Measurements from ENCODE around the gene LY9.

The LY9 gene

GRCh38 chr1:160829766-160830165 is 33.8 kb downstream of the LY9 start:
- Histone ChIP-seq H3K4me3 (no peak overlapping the region), H3K27ac (no peak overlapping the region)

DNA sequence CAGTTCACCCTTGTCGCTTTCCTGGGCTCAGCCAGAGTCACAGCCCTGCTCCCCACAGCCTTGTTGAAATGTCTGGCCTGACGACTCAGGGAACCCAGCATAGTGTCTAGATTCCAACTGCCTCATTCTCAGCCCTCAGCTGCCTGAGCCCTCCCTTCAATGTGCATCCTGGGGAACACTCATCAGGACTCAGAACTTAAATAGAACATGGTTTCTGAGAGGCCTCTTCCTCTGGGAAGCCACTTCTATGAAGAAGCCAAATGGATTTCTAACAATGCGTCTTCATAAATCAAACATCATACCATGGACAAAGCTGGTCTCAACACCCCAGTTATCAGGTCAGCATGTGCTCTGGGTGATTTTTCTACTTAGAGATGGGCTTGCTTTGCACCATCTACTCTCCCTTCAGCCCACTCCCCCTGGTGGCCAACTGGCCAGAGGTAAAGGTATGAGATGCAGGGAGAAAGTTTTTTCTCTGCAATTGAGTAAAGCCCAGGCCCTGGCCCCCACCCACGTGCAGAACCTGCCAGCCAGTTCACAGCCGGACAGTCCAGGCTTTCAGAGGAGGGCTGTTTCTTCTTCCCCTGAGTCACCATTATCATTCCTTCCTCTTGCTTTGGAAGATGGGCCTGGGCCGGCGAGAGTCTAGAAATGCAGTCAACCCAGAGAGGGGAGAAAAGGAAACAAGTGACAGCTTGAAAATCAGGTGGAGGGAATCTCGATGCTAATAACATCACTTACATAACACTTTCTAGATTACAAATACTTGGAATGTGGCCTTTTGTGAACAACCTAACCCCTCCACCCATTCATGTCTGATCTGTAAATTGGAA is 34.6 kb downstream of the LY9 start:
- Histone ChIP-seq H3K27ac (no peak overlapping the region), H3K4me3 (no peak overlapping the region)

GRCh38 chr1:160834945-160835565 is 39.1 kb downstream of the LY9 start:
- Histone ChIP-seq H3K27ac (no peak overlapping the region), H3K4me3 (no peak overlapping the region)

GRCh38 chr1:160835751-160836150 is 39.8 kb downstream of the LY9 start:
- no peak overlapping the region for H3K4me3 ChIP-seq
- peak overlapping the region in 2 of 21 experiments; percentile 40 to 86 for H3K27ac ChIP-seq

GRCh38 chr1:160836561-160836960 is 40.6 kb downstream of the LY9 start:
- H3K4me3 ChIP-seq, result no peak overlapping the region
- peak overlapping the region in 9 of 21 experiments; percentile 6 to 86 (median 76) for H3K27ac ChIP-seq

DNA sequence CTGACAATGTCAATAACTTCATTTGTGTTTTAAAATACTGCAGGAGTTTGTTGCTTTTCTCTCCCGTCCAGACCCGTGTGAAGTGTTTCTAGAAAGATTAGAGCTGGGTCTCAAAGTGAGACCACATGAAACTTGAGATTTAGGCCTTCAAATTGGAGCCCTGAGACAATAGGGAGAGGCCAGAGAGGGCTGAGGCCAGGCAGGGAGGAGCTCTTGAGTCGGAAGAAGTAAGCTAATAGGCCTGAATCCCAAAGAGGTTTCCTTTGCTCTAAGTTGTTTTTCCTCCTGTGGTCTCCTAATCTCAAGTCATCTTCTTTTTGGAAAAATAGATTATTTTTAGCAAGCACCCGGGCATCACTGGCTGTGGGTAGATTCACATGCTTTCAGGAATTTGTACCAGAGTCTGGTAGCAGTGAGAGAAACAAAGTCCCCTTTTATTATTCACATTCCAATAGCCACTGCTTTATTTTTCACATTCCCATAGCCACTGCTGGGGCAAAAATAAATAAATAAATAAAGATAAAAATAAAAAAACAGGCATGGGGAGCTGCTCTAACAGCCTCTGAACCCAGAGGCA is 41.1 kb downstream of the LY9 start:
- Histone ChIP-seq H3K4me3 (no peak overlapping the region), H3K27ac (peak overlapping the region in 11 of 21 experiments; percentile 6 to 86 (median 75))

GRCh38 chr1:160837558-160838205 is 41.7 kb downstream of the LY9 start:
- no peak overlapping the region for H3K4me3 ChIP-seq
- peak overlapping the region in 13 of 21 experiments; percentile 38 to 90 (median 75) for H3K27ac ChIP-seq

DNA sequence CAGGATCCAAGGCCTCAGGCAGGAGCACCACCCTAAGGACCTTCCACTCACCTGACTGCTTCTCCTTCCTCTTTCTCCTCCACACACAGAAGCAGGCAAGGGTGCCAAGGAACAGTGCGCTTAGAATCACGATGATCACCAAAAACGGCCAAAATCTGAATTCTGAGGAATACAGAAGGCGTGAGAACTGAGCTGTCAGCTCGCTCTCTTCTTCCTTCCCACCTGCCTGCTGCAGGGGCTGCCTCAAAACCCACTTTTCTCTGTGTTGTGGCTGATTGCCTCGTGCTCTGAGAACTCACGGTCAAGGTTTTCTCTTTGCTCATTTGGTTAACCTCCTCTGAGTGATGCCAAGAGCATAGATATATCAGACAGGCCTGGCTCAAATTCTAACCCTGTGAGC is 42.9 kb downstream of the LY9 start:
- Histone ChIP-seq H3K4me3 (no peak overlapping the region), H3K27ac (peak overlapping the region in 6 of 21 experiments; percentile 75 to 90 (median 78))

- peak overlapping the region in 1 of 21 experiments; percentile 45 for H3K27ac ChIP-seq
- no peak overlapping the region for H3K4me3 ChIP-seq
Observed at GRCh38 chr1:160839746-160840145, 43.8 kb downstream of the LY9 start.

GRCh38 chr1:160841079-160841478 is 45.1 kb downstream of the LY9 start:
- H3K27ac ChIP-seq, result no peak overlapping the region
- H3K4me3 ChIP-seq, result no peak overlapping the region

DNA sequence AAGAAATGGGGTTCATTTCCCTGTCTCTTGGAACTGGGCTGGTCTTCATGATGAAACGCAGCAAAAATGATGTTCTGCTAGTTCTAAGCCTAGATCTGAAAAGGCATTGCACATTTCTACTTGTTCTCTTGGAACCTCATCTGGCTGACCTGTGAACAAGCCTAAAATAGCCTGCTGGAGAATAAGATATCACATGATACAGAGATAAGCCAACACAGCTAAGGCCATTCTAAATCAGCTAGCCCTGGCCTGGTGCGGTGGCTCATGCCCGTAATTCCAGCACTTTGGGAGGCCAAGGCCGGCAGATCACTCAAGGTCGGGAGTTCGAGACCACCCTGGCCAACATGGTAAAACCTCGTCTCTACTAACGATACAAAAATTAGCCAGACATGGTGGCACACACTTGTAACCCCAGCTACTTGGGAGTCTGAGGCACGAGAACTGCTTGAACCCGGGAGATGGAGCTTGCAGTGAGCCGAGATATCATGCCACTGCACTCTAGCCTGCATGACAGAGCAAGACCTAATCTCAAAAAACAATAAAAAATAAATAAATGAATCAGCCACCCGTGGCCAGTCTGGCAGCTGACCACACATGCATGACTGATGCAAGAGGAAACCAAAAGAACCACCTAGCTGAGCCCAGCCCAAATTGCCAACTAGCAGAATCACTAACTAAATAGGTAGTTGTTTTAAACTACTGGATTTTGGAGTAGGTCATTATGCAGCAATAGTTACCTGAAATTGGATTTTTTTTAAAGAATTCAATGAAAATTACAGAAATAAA is 48.7 kb downstream of the LY9 start:
- Histone ChIP-seq H3K4me3 (no peak overlapping the region), H3K27ac (no peak overlapping the region)

DNA sequence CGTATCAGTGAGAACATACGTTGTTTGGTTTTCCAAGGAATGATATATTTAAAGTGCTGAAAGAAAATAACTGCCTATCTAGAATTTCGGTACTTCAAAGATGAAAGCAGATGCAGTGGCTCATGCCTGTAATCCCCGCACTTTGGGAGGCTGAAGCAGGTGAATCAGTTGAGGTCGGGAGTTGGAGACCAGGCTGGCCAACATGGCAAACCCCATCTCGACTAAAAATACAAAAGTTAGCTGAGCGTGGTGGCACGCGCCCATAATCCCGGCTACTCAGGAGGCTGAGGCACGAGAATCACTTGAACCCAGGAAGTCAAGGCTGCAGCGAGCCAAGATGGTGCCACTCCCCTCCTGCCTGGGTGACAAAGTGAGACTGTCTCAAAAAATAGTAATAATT is 50.3 kb downstream of the LY9 start:
- no peak overlapping the region for H3K27ac ChIP-seq

GRCh38 chr1:160850541-160850940 is 54.6 kb downstream of the LY9 start:
- H3K27ac ChIP-seq, result no peak overlapping the region

More for the DNA sequence above, 50.3 kb downstream of the LY9 start:
- H3K4me3 ChIP-seq, result no peak overlapping the region

GRCh38 chr1:160850993-160851392 is 55.0 kb downstream of the LY9 start:
- no peak overlapping the region for H3K27ac ChIP-seq
- H3K4me3 ChIP-seq, result no peak overlapping the region

More at GRCh38 chr1:160850541-160850940, 54.6 kb downstream of the LY9 start:
- no peak overlapping the region for H3K4me3 ChIP-seq

DNA sequence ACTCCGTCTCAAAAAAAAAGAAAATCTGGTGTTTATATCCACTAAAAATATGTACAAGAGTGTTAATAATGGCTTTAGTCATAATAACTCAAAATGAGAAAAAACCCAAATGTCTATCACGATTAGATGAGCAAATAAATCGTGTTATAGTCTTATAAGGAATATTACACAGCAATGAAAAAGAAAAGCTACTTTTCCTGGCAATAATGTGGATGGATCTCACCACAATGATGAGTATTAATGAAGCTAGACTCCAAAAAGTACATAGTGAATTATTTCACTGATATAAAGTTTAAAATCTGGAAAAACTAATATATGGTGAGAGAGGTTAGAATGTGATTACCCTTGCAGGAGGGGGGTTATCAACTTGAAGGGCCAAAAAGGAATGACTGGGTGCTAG is 57.0 kb downstream of the LY9 start:
- no peak overlapping the region for H3K4me3 ChIP-seq
- no peak overlapping the region for H3K27ac ChIP-seq

DNA sequence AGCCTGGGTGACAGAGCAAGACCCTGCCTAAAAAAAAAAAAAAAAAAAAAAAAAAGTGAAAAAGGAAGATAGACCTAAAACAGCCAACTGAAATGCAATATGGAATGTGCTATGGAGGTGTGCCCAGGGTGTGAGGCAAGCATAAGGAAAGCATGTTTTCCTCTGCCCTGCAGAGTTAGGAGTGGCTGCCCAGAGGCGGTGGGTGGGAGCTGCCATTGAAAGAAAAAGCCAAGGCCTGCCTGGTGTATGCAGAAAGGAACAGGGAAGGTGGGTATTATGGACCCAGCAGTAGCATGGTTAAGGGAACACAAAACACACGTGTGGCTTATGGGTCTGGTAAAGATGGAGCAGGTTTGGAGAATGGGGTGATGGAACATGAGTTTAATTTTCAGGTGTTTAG is 57.8 kb downstream of the LY9 start:
- no peak overlapping the region for H3K27ac ChIP-seq
- no peak overlapping the region for H3K4me3 ChIP-seq

GRCh38 chr1:160855181-160855981 is 59.4 kb downstream of the LY9 start:
- H3K27ac ChIP-seq, result peak overlapping the region in 2 of 21 experiments; percentile 23 to 72
- H3K4me3 ChIP-seq, result no peak overlapping the region

DNA sequence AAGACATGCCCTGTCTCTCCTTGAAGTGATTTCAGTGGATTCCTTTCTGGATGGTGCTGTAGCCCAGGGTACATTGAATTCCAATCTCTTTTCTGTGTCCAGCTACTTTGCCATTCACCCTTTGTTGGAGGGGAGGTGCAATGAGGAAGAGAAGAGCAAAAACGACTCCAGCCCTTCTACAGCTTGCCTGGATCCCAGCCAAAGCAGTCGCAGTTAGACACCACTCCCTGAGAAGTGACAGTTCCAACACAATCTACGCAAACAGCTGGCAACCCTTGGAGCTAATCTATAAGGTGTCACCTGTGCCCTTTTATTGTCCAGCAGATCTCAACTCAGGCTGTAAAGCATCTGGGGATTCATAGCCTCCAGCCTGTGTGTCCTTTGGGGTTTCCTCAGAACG is 62.1 kb downstream of the LY9 start:
- H3K4me3 ChIP-seq, result no peak overlapping the region
- peak overlapping the region in 1 of 21 experiments; percentile 6 for H3K27ac ChIP-seq

DNA sequence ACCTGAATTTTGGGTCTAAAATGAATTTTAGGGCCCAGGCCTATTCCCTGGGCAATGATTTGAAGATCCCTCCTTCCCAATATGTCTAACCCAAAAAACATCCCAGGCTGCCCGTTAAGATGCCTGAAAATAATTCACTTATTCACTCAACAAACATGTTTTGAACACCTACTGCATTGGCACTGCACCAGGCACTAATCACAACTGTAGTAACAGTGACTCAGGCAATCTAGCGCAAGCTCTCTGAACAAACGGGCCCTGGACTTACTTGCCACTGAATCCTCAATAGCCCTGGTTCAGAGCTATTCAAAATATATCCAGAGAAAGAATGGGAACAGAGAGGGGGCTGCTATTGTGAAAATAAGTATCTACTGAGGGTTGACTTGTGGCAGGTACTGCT is 62.5 kb downstream of the LY9 start:
- peak overlapping the region in 1 of 21 experiments; percentile 6 for H3K27ac ChIP-seq
- no peak overlapping the region for H3K4me3 ChIP-seq
